Gastroesophageal sphincter (tissue), 4 donors: ENCODE data around the gene ARID1B. TPM values are rescaled to one million over a fixed set of nuclear protein-coding genes. Genes with fewer than 3 reads are reported as not detected.

Source experiments
- ATAC-seq: fragments of 150-250 bp; one replicate; pipeline ENCODE4 v1.9.1; 2016; ENCODE audit warnings: mild to moderate bottlenecking, moderate library complexity
- H3K27ac ChIP-seq, 4 donors: fragments of 200-600 bp; sonication (generic) in 3 of 4; 1 replicate in 3 of 4; 2 replicates in 1 of 4; pipeline ENCODE4 v1.5.1; 2016 to 2019
- H3K27me3 ChIP-seq: fragments of 200-600 bp; sonication (generic); one replicate; pipeline ENCODE4 v1.5.1; 2019
- H3K36me3 ChIP-seq, 2 donors: fragments of 200-600 bp; sonication (generic); one replicate each; pipeline ENCODE4 v1.5.1; 2019; ENCODE audit warnings: control low read depth in 1 of 2
- H3K4me1 ChIP-seq, 3 donors: fragments of 200-600 bp; sonication (generic); 1 replicate in 2 of 3; 2 replicates in 1 of 3; pipeline ENCODE4 v1.5.1; 2016 to 2019; ENCODE audit warnings: control low read depth in 2 of 3
- H3K4me3 ChIP-seq, 2 donors: fragments of 200-600 bp; sonication (generic); one replicate each; pipeline ENCODE4 v1.5.1; 2019; ENCODE audit warnings: mild to moderate bottlenecking in 1 of 2, moderate library complexity in 1 of 2
- H3K9me3 ChIP-seq, 3 donors: fragments of 200-600 bp; sonication (generic); one replicate each; pipeline ENCODE4 v1.5.1; 2017 to 2019; ENCODE audit warnings: control low read depth in 2 of 3
- EP300 ChIP-seq: sonication (generic); formaldehyde crosslinking; IDR thresholded peaks from one replicate; pipeline ENCODE4 v1.6.1; 2017; ENCODE audit warnings: antibody characterized with exemption, mild to moderate bottlenecking
- POLR2A ChIP-seq, 2 donors: fragments of 450-650 bp; IDR thresholded peaks; one replicate each; pipeline ENCODE4 v1.6.1; 2017; ENCODE audit warnings: antibody characterized with exemption in 2 of 2, mild to moderate bottlenecking in 2 of 2, moderate library complexity in 1 of 2
- POLR2AphosphoS5 ChIP-seq: sonication (generic); formaldehyde crosslinking; IDR thresholded peaks from one replicate; pipeline ENCODE4 v1.6.1; 2017; ENCODE audit warnings: antibody characterized with exemption
- WGBS, 2 donors: methylation state at CpG; one replicate each; pipeline ENCODE4 v1.1.5; 2018; ENCODE audit warnings: low coverage in 1 of 2; 5-methylcytosine and 5-hydroxymethylcytosine counted together
- total RNA-seq, 4 donors: library from RNA; depleted of rRNA; stranded (reverse); fragments of >200 nt; gene quantifications; one replicate each; pipeline ENCODE4 v1.1.0, GENCODE V29; 2016
- TF ChIP-seq, protein P1 (sequence below), 4 experiments: fragments of 200-600 bp in 2 of 4; fragments of 450-650 bp in 2 of 4; sonication (generic) in 1 of 4; IDR thresholded peaks; one replicate each; pipeline ENCODE4 v1.5.1; 2017 to 2019; ENCODE audit warnings: antibody characterized with exemption in 4 of 4, mild to moderate bottlenecking in 2 of 4, moderate library complexity in 2 of 4

Gene ARID1B
- total RNA-seq, 4 donors from 2014 or later, result 40.0 to 106 (median 79.7) TPM

DNA sequence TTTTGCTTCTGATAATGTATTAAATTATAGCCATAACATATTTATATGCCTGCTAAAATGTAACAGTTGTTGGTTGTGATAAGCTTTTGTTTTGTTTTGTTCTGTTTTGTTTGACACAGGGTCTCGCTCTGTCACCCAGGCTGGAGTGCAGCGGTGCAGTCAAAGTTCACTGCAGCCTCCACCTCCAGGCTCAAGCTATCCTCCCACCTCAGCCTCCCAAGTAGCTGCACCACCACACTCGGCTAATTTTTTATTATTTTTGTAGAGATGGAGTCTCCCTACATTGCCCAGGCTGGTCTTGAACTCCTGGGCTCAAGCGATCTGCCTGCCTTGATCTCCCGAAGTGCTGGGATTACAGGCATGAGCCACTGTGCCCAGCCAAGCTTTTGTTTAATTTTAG, 157.8 kb downstream of the ARID1B start:
- Histone ChIP-seq H3K9me3 (no peaks in the 10 kb centered on the region), H3K4me1 (peaks cover 3 to 64% (median 8%) of the 10 kb centered on the region in 3 donors)
- TF ChIP-seq, protein P1, sequence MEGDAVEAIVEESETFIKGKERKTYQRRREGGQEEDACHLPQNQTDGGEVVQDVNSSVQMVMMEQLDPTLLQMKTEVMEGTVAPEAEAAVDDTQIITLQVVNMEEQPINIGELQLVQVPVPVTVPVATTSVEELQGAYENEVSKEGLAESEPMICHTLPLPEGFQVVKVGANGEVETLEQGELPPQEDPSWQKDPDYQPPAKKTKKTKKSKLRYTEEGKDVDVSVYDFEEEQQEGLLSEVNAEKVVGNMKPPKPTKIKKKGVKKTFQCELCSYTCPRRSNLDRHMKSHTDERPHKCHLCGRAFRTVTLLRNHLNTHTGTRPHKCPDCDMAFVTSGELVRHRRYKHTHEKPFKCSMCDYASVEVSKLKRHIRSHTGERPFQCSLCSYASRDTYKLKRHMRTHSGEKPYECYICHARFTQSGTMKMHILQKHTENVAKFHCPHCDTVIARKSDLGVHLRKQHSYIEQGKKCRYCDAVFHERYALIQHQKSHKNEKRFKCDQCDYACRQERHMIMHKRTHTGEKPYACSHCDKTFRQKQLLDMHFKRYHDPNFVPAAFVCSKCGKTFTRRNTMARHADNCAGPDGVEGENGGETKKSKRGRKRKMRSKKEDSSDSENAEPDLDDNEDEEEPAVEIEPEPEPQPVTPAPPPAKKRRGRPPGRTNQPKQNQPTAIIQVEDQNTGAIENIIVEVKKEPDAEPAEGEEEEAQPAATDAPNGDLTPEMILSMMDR (IDR thresholded peaks at IDR 0.05), result no peak
- TF ChIP-seq EP300 (no peak), POLR2A (IDR thresholded peaks at IDR 0.05) (no peak), POLR2AphosphoS5 (no peak)

DNA sequence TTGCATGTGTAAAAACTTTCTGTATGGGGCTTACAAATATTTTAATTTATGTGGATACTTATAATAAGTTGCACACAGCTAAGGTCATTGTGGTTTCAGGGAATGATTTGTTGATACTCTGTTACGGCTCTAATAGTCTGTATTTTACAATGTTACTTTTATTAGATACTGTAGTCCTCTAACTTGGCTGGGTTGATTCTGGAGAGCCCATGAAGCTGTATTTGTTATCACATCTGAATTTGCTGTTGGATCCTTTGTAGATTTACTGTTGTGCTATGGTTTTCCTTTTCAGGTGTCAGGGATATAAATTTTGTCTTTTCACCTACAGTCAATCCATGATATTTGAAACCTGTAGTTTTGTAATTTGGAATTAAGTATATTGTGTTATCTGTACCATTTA, 161.0 kb downstream of the ARID1B start:
- H3K4me3 ChIP-seq, result no peak overlapping the region

More for the DNA sequence above, 157.8 kb downstream of the ARID1B start:
- no peaks in the 10 kb centered on the region for H3K27me3 ChIP-seq
- WGBS, 2 donors, result 97% methylated on average over 4 of the region's 5 CpGs; no CpG with 5 or more reads in 1 of the 2 donors
- H3K4me3 ChIP-seq, result no peak overlapping the region
- ATAC-seq, result no peak
- no peak overlapping the region for H3K27ac ChIP-seq
- H3K36me3 ChIP-seq, result no peaks in the 10 kb centered on the region

DNA sequence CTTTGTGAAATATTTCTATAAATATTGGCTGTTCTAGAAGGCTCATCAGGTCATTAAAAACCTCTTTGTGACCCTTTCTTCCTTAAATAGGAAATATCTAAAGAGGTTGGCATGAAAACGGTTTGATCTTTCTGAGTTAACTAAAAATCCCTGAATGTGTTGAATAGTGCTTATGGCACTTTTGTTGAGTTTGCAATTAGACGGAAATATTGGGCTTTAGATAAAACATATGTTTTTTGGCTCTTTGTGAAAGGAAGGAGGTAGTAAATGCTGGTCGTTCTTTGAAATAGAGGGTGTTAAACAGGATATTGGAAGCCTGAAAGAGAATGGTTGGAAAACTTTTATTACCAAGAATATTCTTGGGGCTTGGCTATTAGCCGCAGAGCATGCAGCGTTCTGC, 163.0 kb downstream of the ARID1B start:
- Histone ChIP-seq H3K27me3 (no peaks in the 10 kb centered on the region), H3K4me3 (no peak overlapping the region), H3K9me3 (no peaks in the 10 kb centered on the region), H3K36me3 (no peaks in the 10 kb centered on the region), H3K4me1 (peaks cover 0 to 61% (median 3%) of the 10 kb centered on the region in 3 donors), H3K27ac (no peak overlapping the region)
- no peak for ATAC-seq
- 65 to 66% methylated on average over 5 of the region's 5 CpGs for WGBS, 2 donors
- TF ChIP-seq POLR2AphosphoS5, result no peak
- TF ChIP-seq, protein P1 (IDR thresholded peaks at IDR 0.05), result no peak
- no peak for TF ChIP-seq POLR2A (IDR thresholded peaks at IDR 0.05)
- TF ChIP-seq EP300, result no peak

More for the DNA sequence above, 161.0 kb downstream of the ARID1B start:
- H3K9me3 ChIP-seq, result no peaks in the 10 kb centered on the region
- no peaks in the 10 kb centered on the region for H3K27me3 ChIP-seq
- peaks cover 3 to 76% (median 4%) of the 10 kb centered on the region in 3 donors for H3K4me1 ChIP-seq
- no peak overlapping the region for H3K27ac ChIP-seq
- WGBS, 2 donors, result 7 to 15% methylated on average over 1 of the region's 1 CpG
- TF ChIP-seq, protein P1 (IDR thresholded peaks at IDR 0.05), result no peak
- TF ChIP-seq POLR2AphosphoS5 (no peak), POLR2A (IDR thresholded peaks at IDR 0.05) (no peak), EP300 (no peak)
- H3K36me3 ChIP-seq, result no peaks in the 10 kb centered on the region
- ATAC-seq, result no peak

DNA sequence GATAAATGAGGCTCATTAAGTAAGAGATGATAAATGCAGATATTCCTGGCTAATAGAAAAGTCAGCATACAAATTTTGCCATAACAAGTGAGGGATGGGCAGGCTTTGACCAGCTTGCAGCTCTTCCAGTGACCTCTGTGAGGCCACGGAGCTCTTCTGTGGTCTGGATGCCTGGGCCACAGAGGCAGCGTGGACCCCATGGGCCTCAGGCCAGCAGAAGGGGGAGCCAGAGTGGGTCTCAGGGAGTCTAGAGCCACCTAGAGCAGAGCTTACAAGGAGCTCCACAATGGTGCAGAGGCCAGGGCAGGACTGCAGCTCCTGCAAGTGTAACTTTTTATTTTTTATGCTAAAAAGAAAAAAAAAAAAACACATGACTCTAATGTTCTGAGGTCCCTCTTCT, 165.1 kb downstream of the ARID1B start:
- no peaks in the 10 kb centered on the region for H3K36me3 ChIP-seq
- 94 to 100% methylated on average over 1 to 2 of the region's 2 CpGs for WGBS, 2 donors
- H3K27ac ChIP-seq, result no peak overlapping the region
- TF ChIP-seq POLR2AphosphoS5, result no peak
- no peaks in the 10 kb centered on the region for H3K9me3 ChIP-seq
- H3K27me3 ChIP-seq, result no peaks in the 10 kb centered on the region
- no peak for ATAC-seq
- H3K4me1 ChIP-seq, result peaks cover 0 to 70% (median 6%) of the 10 kb centered on the region in 3 donors
- H3K4me3 ChIP-seq, result no peak overlapping the region

DNA sequence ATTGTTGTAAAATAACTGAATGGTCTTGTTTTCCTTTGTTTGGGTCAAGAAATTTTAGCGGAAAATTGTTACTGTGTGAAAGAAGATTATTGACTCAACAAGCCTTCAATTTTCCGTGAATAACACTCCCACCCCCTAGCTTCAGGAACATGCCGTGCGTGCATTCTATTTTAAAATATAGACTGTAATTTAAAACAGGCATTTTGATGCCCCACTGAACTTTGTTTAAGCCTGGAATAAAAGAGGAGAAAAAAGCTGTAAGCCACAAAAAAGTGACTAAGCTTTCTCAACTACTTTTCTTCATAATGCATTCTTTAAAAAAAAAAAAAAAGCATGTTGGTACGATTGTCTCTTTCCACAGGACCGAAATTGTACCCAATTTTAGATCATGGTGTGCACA, 166.0 kb downstream of the ARID1B start:
- 78 to 86% methylated on average over 6 of the region's 6 CpGs for WGBS, 2 donors
- ATAC-seq, result no peak
- H3K27ac ChIP-seq, result no peak overlapping the region
- TF ChIP-seq, protein P1 (IDR thresholded peaks at IDR 0.05), result no peak
- TF ChIP-seq POLR2A (IDR thresholded peaks at IDR 0.05), result no peak
- no peak for TF ChIP-seq EP300
- no peak for TF ChIP-seq POLR2AphosphoS5
- no peaks in the 10 kb centered on the region for H3K9me3 ChIP-seq
- no peaks in the 10 kb centered on the region for H3K27me3 ChIP-seq
- no peaks in the 10 kb centered on the region for H3K36me3 ChIP-seq
- peaks cover 5 to 70% (median 9%) of the 10 kb centered on the region in 3 donors for H3K4me1 ChIP-seq
- H3K4me3 ChIP-seq, result no peak overlapping the region
